GM19238 (cell line): ENCODE data around the gene APOA4.
"Not testable (repeated sequence)": the region's sequence is repeated elsewhere in the genome, so short reads cannot be mapped to it uniquely, and the experiment has no call there.

Experiments
- DNase-seq: peaks from one replicate; pipeline ENCODE4 v3.0.0; 2011; ENCODE audit warnings: low spot score; ENCODE audit not compliant: insufficient read length

Gene APOA4

DNA sequence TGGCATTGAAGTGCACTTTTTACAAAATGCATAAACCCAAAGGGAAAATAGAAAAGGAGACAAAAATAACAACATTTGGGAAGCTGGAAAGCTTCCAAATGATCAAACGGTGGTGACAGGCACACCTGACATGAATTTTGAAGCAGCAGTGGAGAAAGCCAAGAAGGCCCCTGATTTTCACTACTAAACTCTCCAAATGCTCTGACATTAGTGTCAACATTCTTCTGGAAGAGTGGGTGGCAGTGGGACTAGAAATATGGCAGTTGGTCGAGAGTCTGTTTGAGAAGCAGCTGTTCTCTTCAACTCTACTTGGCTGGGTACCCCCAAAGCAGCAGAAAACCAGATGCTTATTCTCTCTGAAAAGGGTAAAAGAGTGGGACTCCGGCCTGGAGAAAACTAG is 19.1 kb downstream of the APOA4 start:
- DNase-seq = no peak

GRCh38 chr11:116801662-116802061 is 21.4 kb downstream of the APOA4 start:
- DNase-seq = not testable (repeated sequence)

- DNase-seq = no peak
Measured at GRCh38 chr11:116800610-116801009, 22.5 kb downstream of the APOA4 start.

GRCh38 chr11:116798368-116798767 is 24.7 kb downstream of the APOA4 start:
- no peak for DNase-seq

DNA sequence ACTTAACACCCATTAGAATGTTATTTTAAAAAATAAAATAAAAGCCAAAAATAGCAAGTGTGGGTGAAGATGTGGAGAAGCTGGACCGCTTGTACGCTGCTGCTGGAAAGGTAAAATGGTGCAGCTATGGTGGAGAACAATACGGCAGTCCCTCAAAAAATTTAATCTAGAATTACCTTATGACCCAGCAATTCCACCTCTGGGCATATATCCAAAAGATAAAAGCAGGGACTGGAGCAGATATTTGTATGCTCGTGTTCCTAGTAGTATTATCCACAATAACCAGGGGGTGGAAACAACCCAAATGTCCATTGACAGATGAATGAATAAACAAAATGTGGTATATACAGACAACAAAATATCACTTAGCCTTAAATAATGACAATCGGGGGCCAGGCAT is 25.3 kb downstream of the APOA4 start:
- no peak for DNase-seq

DNA sequence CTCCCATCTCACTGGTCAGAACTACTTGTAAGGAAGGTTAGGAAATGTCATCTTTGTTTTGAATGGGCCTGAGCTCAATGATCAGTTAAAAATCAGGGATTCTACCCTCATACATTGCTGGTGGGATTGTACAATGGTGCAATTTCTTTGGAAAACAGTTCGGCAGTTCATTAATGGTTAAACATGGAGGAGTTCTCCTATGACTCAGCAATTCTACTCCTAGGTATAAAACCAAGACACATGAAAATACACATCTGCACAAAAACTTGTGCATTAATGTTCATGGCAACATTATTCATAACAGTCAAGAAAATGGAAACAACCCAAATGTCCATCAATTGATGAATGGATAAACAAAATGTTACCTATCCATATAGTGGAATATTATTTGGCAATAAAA is 26.6 kb downstream of the APOA4 start:
- no peak for DNase-seq

GRCh38 chr11:116794851-116795250 is 28.3 kb downstream of the APOA4 start:
- DNase-seq = no peak

DNA sequence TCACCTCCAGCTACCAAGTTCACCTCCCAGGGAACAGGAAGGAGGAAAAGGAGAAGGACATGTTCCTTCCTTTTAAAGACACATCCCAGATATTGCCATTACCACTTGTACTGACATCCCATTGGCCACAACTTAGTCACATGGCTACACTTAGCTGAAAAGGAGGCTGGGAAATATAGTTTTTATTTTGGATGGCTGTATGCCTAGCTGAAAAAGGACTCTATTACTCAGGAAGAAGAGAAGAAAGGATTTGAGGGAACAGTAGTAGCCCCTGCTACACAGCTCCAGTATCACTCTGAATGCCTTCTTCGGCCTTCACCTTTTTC is 29.4 kb downstream of the APOA4 start:
- DNase-seq = no peak

DNA sequence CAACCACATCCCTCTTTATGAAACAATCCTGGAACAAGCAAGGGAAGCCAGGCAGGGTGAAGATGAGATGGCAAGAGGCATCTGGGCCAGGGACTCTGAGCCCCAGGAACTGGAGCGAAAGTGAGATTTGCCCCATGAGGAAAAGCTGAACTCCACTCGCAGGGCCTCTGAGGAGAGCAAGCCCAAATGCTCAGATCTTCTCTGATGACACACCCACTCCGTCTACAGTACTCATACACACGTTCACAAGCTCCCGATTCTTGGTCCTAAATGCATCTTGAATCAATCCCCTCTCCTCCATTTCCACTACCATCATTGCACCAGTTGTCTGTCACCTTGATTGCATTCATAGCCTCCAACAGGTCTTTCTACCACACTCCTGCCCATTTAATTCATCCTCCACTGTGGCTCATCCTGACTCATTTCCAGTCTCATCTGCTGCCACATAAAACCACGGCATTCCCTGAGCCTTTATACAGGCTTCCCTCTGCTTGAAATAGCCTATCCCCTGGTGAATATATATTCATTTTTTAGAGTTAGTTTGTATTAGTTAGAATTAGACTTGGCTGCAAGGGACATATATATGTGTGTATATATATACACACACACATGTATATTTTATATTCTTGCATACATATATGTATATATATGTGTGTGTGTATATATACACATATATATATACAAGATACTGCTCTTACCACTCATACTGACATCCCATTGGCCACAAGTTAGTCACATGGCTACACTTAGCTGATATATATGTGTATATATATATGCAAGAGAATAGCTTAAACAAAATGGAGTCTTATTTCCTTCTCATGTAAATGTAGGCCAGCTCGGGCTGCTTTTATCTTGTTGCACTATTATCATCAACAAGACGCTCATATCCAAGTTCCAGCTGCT is 30.0 kb downstream of the APOA4 start:
- DNase-seq = no peak

- no peak for DNase-seq
Measured at GRCh38 chr11:116792144-116792868, 30.8 kb downstream of the APOA4 start.

- no peak for DNase-seq
Measured at GRCh38 chr11:116791813-116792143, 31.3 kb downstream of the APOA4 start, which contains the start of gene APOA5. APOA5 (minus strand) TSS chr11:116791879; CDS start chr11:116791860, 19 bp downstream.

DNA sequence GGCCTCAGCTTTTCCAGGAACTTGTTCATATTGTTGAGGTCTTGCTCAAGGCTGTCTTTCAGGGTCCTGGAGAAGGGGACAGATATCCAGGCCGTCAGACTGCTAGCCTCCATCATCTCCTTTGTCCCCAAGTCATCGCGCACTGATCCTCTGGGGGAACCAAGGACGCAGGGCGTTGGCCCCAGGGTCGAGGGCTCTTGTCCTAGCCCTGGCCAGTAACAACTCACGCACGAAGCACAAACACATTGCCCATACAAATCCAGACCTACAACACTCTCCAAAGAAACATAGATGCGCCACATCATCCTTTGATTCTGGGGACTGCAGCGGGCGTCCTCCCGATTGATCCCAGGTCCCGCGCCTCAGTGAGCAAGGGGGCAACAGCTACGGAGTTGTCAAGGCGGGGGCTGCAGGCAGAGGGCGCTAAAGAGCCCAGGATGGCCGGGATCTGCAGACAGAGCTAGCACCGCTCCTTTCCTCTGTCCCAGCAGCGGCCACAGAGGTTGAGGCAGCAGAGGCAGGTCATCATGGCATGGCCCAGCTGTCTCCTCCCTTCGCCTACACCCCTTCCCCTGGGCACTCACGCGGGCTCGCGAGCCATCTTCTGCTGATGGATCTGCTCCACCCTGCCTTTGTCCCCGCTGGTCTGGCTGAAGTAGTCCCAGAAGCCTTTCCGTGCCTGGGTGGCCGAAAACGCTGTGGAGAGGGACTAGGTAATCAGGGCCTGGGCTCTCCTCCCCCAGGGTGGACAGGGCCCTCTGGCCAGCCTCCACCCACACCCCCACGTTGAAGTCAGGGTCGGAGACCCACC is 31.9 kb downstream of the APOA4 start:
- DNase-seq = peak; percentile 75

DNA sequence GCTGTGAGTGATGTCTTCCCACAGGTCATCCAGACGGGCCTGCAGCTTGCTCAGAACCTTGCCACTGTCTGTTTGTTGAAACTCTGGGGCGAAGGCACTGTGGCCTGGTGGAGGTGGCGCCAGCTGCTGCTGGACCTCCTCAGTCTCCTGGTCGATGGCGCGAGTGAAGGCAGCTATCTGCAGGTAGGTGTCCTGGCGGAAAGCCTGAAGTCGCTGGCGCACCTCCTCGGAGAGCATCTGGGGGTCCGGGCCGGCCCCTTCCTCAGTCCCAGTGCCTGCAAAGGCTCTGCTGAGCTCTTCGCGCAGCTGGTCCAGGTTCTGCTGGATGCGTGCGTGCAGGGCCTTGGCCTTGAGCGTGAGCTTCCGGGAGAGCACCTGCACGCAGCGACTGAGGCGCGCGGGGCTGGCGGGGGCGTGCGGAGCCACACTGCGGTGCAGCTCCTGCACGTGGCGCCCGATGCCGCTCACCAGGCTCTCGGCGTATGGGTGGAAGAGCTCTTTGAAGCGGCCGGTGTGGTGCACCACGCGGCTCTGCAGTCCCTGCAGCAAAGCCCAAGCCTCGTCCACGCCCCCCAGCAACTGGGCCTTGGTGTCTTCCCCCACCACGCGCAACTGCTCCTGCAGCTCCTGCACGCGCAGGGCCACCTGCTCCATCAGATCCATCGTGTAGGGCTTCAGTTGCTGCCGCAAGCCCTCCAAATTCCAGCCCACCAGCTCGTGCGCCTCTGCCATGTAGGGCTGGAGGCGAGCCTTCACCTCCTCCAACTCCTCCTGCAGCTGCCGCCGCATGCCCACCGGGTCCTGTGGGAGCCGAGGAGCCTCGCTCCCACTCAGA is 32.7 kb downstream of the APOA4 start:
- no peak for DNase-seq

- no peak for DNase-seq
Measured at GRCh38 chr11:116788975-116789374, 34.1 kb downstream of the APOA4 start.

- DNase-seq = no peak
Measured at GRCh38 chr11:116788534-116788933, 34.6 kb downstream of the APOA4 start.

- peak; percentile 91 for DNase-seq
Measured at GRCh38 chr11:116787786-116788486, 35.2 kb downstream of the APOA4 start, which contains the start of gene ZPR1. ZPR1 (minus strand) TSS chr11:116788023; CDS start chr11:116787990, 33 bp downstream.

GRCh38 chr11:116787436-116787785 is 35.7 kb downstream of the APOA4 start:
- DNase-seq = no peak

DNA sequence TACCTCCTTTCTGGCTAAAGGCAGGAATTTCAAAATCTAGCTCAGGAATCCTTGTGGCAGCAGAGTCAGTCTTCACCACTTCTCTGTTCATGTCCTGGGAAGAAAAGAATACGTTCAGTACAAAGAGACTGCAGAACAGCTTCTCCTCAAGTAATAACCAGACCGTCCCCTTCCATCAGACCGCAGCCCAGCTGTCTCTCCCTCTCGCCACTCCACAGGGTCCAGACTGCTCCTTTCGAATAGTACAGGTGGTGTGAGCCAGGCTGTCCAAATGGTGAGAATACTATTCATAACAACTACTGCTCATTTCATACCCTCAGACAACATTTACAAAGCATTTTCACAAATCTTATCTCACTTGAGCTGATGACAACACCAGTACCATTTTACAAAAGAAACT is 36.1 kb downstream of the APOA4 start:
- no peak for DNase-seq

DNA sequence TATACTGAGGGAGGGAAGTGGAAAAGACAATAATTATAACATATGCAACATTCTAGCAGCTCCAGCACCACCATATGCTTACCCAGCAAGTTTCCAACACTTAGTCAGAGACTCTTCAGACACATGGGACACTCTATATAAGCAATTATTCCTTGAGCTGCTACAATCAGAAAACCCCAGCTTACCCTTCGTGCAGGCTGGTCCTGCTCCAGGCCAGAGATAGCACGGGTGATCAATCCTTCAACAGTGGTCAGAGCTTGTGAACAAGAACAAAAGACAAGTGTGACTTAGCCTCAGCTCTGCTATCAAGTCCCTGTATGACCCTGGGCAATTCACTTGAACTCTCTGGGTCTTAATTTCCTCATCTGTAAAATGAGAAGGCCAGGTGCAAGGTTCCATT is 36.8 kb downstream of the APOA4 start:
- no peak for DNase-seq

- DNase-seq = no peak
Measured at GRCh38 chr11:116782728-116783127, 40.4 kb downstream of the APOA4 start.
